Lower lobe of right lung (tissue), 2 donors: Measurements from ENCODE around the gene CHI3L2. TPM values are rescaled to one million over a fixed set of nuclear protein-coding genes. Genes with fewer than 3 reads are reported as not detected.

Experiments used
- ATAC-seq, 2 donors: fragments of 200-7000 bp; cut with Tn5 transposase; one replicate each; pipeline ENCODE4 v1.9.1; 2020 to 2022; ENCODE audit warnings: mild to moderate bottlenecking in 2 of 2, moderate library complexity in 2 of 2
- DNase-seq: peaks from one replicate; pipeline ENCODE4 v3.0.0-alpha.2; 2020
- H3K27ac ChIP-seq: fragments of 200-600 bp; one replicate; pipeline ENCODE4 v1.8.0; 2022
- H3K27me3 ChIP-seq: fragments of 200-600 bp; one replicate; pipeline ENCODE4 v1.8.0; 2022; ENCODE audit warnings: low read depth
- H3K36me3 ChIP-seq: fragments of 200-600 bp; one replicate; pipeline ENCODE4 v1.8.0; 2022; ENCODE audit warnings: mild to moderate bottlenecking
- H3K4me1 ChIP-seq: fragments of 200-600 bp; one replicate; pipeline ENCODE4 v1.8.0; 2022
- H3K4me3 ChIP-seq: fragments of 200-600 bp; one replicate; pipeline ENCODE4 v1.8.0; 2022; ENCODE audit warnings: mild to moderate bottlenecking
- H3K9me3 ChIP-seq: fragments of 200-600 bp; one replicate; pipeline ENCODE4 v1.8.0; 2022
- intact Hi-C: fragments of 100-400 bp; cut with DNase I; formaldehyde crosslinking; loops from one replicate; pipeline ENCODE4 v1.11.0; 2022
- total RNA-seq: library from RNA; stranded (reverse); fragmentation: NEBNext Ultra II Directional; extraction: Animal tissue kit (Norgen Biotek cat#: 25700); gene quantifications from one replicate; pipeline ENCODE4 v1.2.1, GENCODE V29; 2021
- TF ChIP-seq, protein P1 (sequence below): fragments of 200-600 bp; IDR thresholded peaks from one replicate; pipeline ENCODE4 v1.8.0; 2022; ENCODE audit warnings: antibody characterized with exemption, mild to moderate bottlenecking
- donor health status: DM: no; HTN: yes; CAD: no; lungs with severe emphysema.

CHI3L2 gene
- total RNA-seq, 1 donor from 2014 or later: 31.2 TPM

DNA sequence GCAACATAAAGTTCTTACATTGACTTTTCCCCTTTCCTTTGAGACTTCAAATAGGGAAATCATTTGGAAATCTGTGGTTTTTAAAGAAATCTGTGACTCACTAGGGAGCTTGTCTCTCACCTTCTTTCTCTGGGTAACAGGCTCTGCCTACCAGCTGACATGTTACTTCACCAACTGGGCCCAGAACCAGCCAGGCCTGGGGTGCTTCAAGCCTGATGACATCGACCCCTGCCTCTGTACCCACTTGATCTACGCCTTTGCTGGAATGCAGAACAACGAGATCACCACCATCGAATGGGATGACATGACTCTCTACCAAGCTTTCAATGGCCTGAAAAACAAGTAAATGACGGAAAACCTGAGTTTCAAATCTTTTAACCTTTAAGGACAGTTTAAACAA lies 53.9 kb downstream of the CHI3L2 start:
- intact Hi-C loops: no loop called here
- no peaks in the 10 kb centered on the region for H3K36me3 ChIP-seq
- H3K9me3 ChIP-seq: no peaks in the 10 kb centered on the region
- H3K4me1 ChIP-seq: no peaks in the 10 kb centered on the region
- H3K4me3 ChIP-seq: no peak overlapping the region
- H3K27me3 ChIP-seq: no peaks in the 10 kb centered on the region
- H3K27ac ChIP-seq: no peak overlapping the region
- TF ChIP-seq, protein P1, sequence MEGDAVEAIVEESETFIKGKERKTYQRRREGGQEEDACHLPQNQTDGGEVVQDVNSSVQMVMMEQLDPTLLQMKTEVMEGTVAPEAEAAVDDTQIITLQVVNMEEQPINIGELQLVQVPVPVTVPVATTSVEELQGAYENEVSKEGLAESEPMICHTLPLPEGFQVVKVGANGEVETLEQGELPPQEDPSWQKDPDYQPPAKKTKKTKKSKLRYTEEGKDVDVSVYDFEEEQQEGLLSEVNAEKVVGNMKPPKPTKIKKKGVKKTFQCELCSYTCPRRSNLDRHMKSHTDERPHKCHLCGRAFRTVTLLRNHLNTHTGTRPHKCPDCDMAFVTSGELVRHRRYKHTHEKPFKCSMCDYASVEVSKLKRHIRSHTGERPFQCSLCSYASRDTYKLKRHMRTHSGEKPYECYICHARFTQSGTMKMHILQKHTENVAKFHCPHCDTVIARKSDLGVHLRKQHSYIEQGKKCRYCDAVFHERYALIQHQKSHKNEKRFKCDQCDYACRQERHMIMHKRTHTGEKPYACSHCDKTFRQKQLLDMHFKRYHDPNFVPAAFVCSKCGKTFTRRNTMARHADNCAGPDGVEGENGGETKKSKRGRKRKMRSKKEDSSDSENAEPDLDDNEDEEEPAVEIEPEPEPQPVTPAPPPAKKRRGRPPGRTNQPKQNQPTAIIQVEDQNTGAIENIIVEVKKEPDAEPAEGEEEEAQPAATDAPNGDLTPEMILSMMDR: no peak
- no peak for DNase-seq
- peak; percentile 59 to 66 for ATAC-seq

DNA sequence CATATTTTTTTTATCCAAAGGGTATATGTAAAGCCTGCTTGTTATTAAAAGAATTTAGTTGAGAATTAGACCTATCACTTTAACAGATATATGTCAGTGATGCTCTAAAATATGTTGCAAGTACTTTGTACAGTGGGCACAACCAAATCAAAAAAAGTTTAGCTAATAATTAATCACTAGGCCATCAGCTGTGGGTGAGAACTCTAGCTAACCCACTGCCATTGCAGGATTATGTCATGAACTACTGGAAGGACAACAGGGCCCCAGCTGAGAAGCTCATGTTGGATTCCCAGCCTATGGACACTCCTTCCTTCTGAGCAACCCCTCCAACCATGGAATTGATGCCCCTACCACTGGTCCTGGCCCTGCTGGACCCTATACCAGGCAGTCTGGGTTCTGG lies 56.3 kb downstream of the CHI3L2 start:
- ATAC-seq (no peak), DNase-seq (no peak)
- TF ChIP-seq, protein P1: no peak
- Histone ChIP-seq H3K9me3 (no peaks in the 10 kb centered on the region), H3K27ac (no peak overlapping the region), H3K4me3 (no peak overlapping the region), H3K4me1 (no peaks in the 10 kb centered on the region), H3K36me3 (no peaks in the 10 kb centered on the region), H3K27me3 (no peaks in the 10 kb centered on the region)
- intact Hi-C loops: no loop called here

DNA sequence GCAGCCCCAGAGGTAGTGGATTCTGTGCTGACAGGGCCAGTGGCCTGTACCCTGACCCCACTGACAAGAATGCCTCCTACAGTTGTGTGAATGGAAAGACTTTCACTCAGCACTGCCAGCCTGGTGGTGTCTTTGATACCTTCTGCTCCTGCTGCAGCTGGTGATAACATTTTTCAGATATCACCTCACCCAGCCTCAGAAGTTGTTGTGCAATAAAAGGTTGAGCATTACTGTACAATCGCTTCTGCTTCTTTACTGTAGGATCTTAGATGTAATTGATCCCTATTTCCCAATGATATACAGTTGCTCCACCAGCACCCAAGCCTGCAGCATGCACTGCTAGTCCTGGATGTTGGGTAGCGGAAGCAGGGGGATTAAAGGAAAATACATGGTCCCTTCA lies 58.4 kb downstream of the CHI3L2 start:
- TF ChIP-seq, protein P1: no peak
- Histone ChIP-seq H3K27ac (no peak overlapping the region), H3K4me1 (no peaks in the 10 kb centered on the region), H3K9me3 (no peaks in the 10 kb centered on the region), H3K4me3 (no peak overlapping the region), H3K36me3 (no peaks in the 10 kb centered on the region), H3K27me3 (no peaks in the 10 kb centered on the region)
- intact Hi-C loops: no loop called here
- ATAC-seq (no peak), DNase-seq (no peak)

DNA sequence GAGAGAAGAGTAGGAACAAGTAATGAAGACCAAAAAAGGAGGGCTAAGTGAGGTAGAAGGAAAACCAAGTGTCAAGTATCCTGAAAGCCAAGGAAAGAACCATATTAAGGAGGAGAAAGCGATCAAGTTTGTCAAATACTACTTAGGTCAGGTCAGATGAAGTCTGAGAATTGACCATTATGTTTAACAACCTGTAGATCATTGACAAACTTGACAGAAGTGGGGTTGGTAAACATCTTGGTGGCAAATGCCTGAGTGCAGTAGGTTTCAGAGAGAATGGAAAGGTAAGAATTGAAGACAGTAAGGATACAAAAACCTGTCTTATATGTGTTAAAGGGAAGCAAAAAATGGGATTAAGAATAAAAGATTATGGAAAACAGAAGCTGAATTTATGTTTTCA lies 59.4 kb downstream of the CHI3L2 start:
- no peak overlapping the region for H3K4me3 ChIP-seq
- no peaks in the 10 kb centered on the region for H3K36me3 ChIP-seq
- H3K27ac ChIP-seq: no peak overlapping the region
- no peaks in the 10 kb centered on the region for H3K4me1 ChIP-seq
- intact Hi-C loops: no loop called here
- ATAC-seq: peak; percentile 55 to 77
- no peak for DNase-seq
- no peaks in the 10 kb centered on the region for H3K27me3 ChIP-seq
- TF ChIP-seq, protein P1: no peak
- H3K9me3 ChIP-seq: no peaks in the 10 kb centered on the region

DNA sequence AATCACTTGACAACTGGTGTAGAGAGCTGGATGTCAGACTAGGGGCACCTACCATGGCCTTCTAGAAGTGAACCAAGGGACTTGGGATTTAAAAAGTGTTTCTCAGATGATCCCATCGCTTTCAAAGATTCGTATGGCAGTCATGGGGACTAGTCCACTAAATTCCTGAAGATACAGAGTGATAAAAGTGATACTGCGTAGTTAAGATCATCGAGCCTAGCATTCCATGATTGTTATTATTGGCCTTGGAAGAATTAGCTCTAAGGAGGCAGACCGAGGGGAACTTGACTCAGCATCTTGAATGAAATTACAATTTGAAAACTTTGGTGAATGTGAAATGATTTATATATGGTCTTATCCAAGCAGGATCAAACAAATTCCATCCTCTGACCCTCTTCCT lies 61.9 kb downstream of the CHI3L2 start:
- intact Hi-C loops: no loop called here
- Histone ChIP-seq H3K27me3 (no peaks in the 10 kb centered on the region), H3K9me3 (no peaks in the 10 kb centered on the region), H3K27ac (no peak overlapping the region), H3K4me3 (no peak overlapping the region), H3K36me3 (no peaks in the 10 kb centered on the region), H3K4me1 (no peaks in the 10 kb centered on the region)
- ATAC-seq (no peak), DNase-seq (no peak)
- TF ChIP-seq, protein P1: no peak

DNA sequence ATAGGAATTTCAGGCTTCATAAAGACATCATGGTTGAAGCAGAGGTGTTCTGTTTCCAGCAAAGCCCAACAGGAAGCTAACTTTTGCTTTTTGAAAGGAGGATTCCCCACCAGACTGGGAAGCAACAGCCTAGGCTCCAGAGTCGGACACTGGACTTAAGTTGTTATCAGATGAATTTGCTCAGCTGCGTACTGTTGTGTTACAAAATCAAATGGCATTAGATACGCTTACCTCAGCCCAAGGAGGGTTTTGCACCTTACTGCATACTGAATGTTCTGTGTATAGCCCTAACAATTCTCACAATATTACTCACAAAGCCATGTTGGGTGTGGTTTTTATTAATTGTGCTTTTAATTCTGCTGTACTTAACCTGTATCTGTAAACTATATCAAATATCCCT lies 62.6 kb downstream of the CHI3L2 start:
- H3K9me3 ChIP-seq: no peaks in the 10 kb centered on the region
- no peaks in the 10 kb centered on the region for H3K4me1 ChIP-seq
- no peak overlapping the region for H3K27ac ChIP-seq
- H3K36me3 ChIP-seq: no peaks in the 10 kb centered on the region
- ATAC-seq (peak in 1 of 2 donors; percentile 61), DNase-seq (no peak)
- H3K4me3 ChIP-seq: no peak overlapping the region
- intact Hi-C loops: no loop called here
- TF ChIP-seq, protein P1: no peak
- no peaks in the 10 kb centered on the region for H3K27me3 ChIP-seq
